B cell (primary cell): ENCODE results near the gene MED25. TPM values are rescaled to one million over a fixed set of nuclear protein-coding genes. Genes with fewer than 3 reads are reported as not detected.

Source experiments
- ATAC-seq: fragments of 200-7000 bp; cut with Tn5 transposase; one replicate; pipeline ENCODE4 v1.10.0; 2021; ENCODE audit warnings: low read depth, mild to moderate bottlenecking, moderate number of reproducible peaks, moderate library complexity
- CTCF ChIA-PET: fragments of 350-600 bp; sonication (Branson Sonifier 250); formaldehyde crosslinking; loops from one replicate; lab custom pipeline; 2021; ENCODE audit warnings: antibody characterized with exemption, inconsistent platforms; lab: Charles Lee
- POLR2A ChIA-PET: fragments of 350-600 bp; sonication (Branson Sonifier 250); formaldehyde crosslinking; loops from one replicate; lab custom pipeline; 2021; ENCODE audit warnings: antibody characterized with exemption; lab: Charles Lee
- DNase-seq: peaks from one replicate; pipeline ENCODE4 v3.0.0; 2013
- H2AFZ ChIP-seq: 2 replicates; pipeline ENCODE4 v1.6.1; 2012; ENCODE audit warnings: mild to moderate bottlenecking, low read depth, low read length; ENCODE audit not compliant: insufficient read depth, poor library complexity, severe bottlenecking
- H3K27ac ChIP-seq, 2 donors: 1 replicate in 1 of 2; 2 replicates in 1 of 2; pipeline ENCODE4 v1.5.1; 2012 to 2013; ENCODE audit warnings: low read length in 2 of 2, mild to moderate bottlenecking in 2 of 2, moderate library complexity in 1 of 2
- H3K27me3 ChIP-seq, 4 experiments: fragments of 200-600 bp in 1 of 4; sonication (generic) in 1 of 4; replicated peaks in 1 of 4; 1 replicate in 2 of 4; 2 replicates in 2 of 4; pipeline versions ENCODE4 v1.6.1 to v1.7.0; 2013 to 2016; ENCODE audit warnings: low read length in 3 of 4, mild to moderate bottlenecking in 2 of 4, mixed read lengths in 1 of 4, moderate library complexity in 1 of 4; ENCODE audit not compliant: insufficient read depth in 4 of 4, control insufficient read depth in 3 of 4; ENCODE audit errors: control extremely low read depth in 1 of 4
- H3K36me3 ChIP-seq, 2 experiments: replicated peaks in 1 of 2; 1 replicate in 1 of 2; 2 replicates in 1 of 2; pipeline versions ENCODE4 v1.6.1 to v1.7.1; 2013; ENCODE audit warnings: low read length in 1 of 2; ENCODE audit not compliant: insufficient read depth in 2 of 2, control insufficient read depth in 1 of 2; ENCODE audit errors: control extremely low read depth in 1 of 2, extremely low read depth in 1 of 2
- H3K4me1 ChIP-seq, 2 donors: fragments of 200-600 bp in 1 of 2; sonication (generic) in 1 of 2; 1 replicate in 1 of 2; 2 replicates in 1 of 2; pipeline versions ENCODE4 v1.5.1 to v1.6.1; 2013 to 2017; ENCODE audit warnings: low read length in 2 of 2; ENCODE audit not compliant: control insufficient read depth in 2 of 2, insufficient read depth in 2 of 2
- H3K4me2 ChIP-seq: replicated peaks from 2 replicates; pipeline ENCODE3; 2012; ENCODE audit warnings: mild to moderate bottlenecking, low read depth, low read length; ENCODE audit not compliant: poor library complexity, severe bottlenecking
- H3K4me3 ChIP-seq, 5 experiments: fragments of 200-600 bp in 1 of 5; sonication (generic) in 1 of 5; 1 replicate in 3 of 5; 2 replicates in 2 of 5; pipeline versions ENCODE4 v1.5.1 to v1.7.0; 2011 to 2016; ENCODE audit warnings: low read length in 4 of 5, mild to moderate bottlenecking in 4 of 5, low read depth in 2 of 5, control low read depth in 1 of 5, moderate library complexity in 1 of 5; ENCODE audit not compliant: insufficient read depth in 1 of 5; ENCODE audit errors: control extremely low read depth in 1 of 5, extremely low read depth in 1 of 5
- H3K79me2 ChIP-seq: fragments of 200-600 bp; sonication (generic); one replicate; pipeline ENCODE4 v1.6.0; 2016; ENCODE audit warnings: low read length; ENCODE audit not compliant: control insufficient read depth, insufficient read depth
- H3K9ac ChIP-seq: fragments of 200-600 bp; sonication (generic); 2 replicates; pipeline ENCODE4 v1.6.1; 2017; ENCODE audit warnings: mild to moderate bottlenecking, low read length, moderate library complexity
- H3K9me3 ChIP-seq, 3 donors: one replicate each; pipeline versions ENCODE4 v1.6.1 to v1.7.1; 2013; ENCODE audit warnings: low read length in 2 of 3; ENCODE audit not compliant: control insufficient read depth in 2 of 3, insufficient read depth in 1 of 3; ENCODE audit errors: control extremely low read depth in 1 of 3
- H4K20me1 ChIP-seq: 2 replicates; pipeline ENCODE4 v1.6.0; 2012; ENCODE audit warnings: mild to moderate bottlenecking, low read length; ENCODE audit not compliant: insufficient read depth, control insufficient read depth, poor library complexity, severe bottlenecking
- H3K27ac Mint-ChIP-seq: one replicate; pipeline ENCODE4 v1.8.0; 2021; ENCODE audit warnings: mixed read lengths
- H3K27me3 Mint-ChIP-seq: one replicate; pipeline ENCODE4 v1.8.0; 2021; ENCODE audit warnings: mixed read lengths
- H3K4me1 Mint-ChIP-seq: one replicate; pipeline ENCODE4 v1.8.0; 2021; ENCODE audit warnings: mixed read lengths
- H3K4me3 Mint-ChIP-seq: one replicate; pipeline ENCODE4 v1.8.0; 2021; ENCODE audit warnings: mixed read lengths
- H3K9me3 Mint-ChIP-seq: one replicate; pipeline ENCODE4 v1.8.0; 2022; ENCODE audit warnings: mixed read lengths; ENCODE audit not compliant: insufficient read depth
- EZH2 ChIP-seq: IDR thresholded peaks from 2 replicates; pipeline ENCODE4 v1.6.1; 2012; ENCODE audit warnings: borderline replicate concordance, low read depth, mild to moderate bottlenecking, moderate library complexity, low read length; ENCODE audit not compliant: insufficient read depth, poor library complexity, severe bottlenecking
- WGBS: methylation state at CpG from one replicate; pipeline ENCODE4 v1.1.5; 2013; ENCODE audit warnings: missing lambda C conversion rate; ENCODE audit not compliant: insufficient coverage; 5-methylcytosine and 5-hydroxymethylcytosine counted together
- intact Hi-C: fragments of 100-400 bp; cut with micrococcal nuclease; formaldehyde crosslinking; loops from one replicate; pipeline ENCODE4 v1.10.0; 2022
- polyA plus RNA-seq: library from polyadenylated mRNA; depleted of rRNA; stranded (reverse); fragments of >200 nt; gene quantifications from 2 replicates; pipeline ENCODE4 v1.2.3, GENCODE V29; 2012
- total RNA-seq, 2 donors: library from RNA; stranded (reverse); fragments of 120-200 nt in 1 of 2; gene quantifications; 1 replicate in 1 of 2; 2 replicates in 1 of 2; pipeline versions ENCODE4 v1.2.3 to v1.2.4, GENCODE V29; 2013 to 2022
- TF ChIP-seq, protein P1 (sequence below): fragments of 200-600 bp; IDR thresholded peaks from one replicate; pipeline ENCODE4 v1.8.0; 2022; ENCODE audit warnings: antibody characterized with exemption, mild to moderate bottlenecking

The MED25 gene
- total and polyA plus RNA-seq, 2 donors (not counting 1 experiment from before 2014, with no cell fraction given) = 93.0 to 126 TPM

DNA sequence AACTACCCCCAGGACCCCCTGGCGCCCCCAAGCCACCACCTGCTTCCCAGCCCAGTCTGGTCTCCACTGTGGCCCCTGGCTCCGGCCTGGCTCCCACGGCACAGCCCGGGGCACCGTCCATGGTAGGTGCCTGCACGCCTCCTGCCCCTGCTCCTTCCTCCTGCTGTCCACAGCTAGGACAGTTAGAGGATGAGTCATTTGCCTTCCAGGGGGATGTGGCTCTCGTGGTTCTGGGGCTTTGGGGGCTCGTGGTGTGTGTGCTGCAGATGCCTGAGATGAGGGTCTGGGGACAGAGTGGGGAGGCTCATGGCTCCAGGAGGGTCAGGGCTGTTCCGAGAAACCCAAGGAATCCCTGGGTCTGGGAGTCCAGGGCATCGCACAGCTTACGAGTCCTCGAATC is 12.7 kb downstream of the MED25 start:
- Histone ChIP-seq H3K27me3 (no peaks in the 10 kb centered on the region), H4K20me1 (peaks cover 58% of the 10 kb centered on the region), H3K4me1 (no peaks in the 10 kb centered on the region), H3K27ac (no peak overlapping the region), H3K4me2 (no peak overlapping the region), H2AFZ (no peak overlapping the region), H3K36me3 (peaks cover 0 to 89% of the 10 kb centered on the region in 2 experiments), H3K79me2 (peaks cover 48% of the 10 kb centered on the region), H3K9ac (no peak overlapping the region), H3K4me3 (no peak overlapping the region), H3K9me3 (peaks cover 0 to 2% (median 0%) of the 10 kb centered on the region in 3 donors)
- ATAC-seq (no peak), DNase-seq (no peak)
- no peak overlapping the region for H3K4me3 Mint-ChIP-seq
- TF ChIP-seq, protein P1, sequence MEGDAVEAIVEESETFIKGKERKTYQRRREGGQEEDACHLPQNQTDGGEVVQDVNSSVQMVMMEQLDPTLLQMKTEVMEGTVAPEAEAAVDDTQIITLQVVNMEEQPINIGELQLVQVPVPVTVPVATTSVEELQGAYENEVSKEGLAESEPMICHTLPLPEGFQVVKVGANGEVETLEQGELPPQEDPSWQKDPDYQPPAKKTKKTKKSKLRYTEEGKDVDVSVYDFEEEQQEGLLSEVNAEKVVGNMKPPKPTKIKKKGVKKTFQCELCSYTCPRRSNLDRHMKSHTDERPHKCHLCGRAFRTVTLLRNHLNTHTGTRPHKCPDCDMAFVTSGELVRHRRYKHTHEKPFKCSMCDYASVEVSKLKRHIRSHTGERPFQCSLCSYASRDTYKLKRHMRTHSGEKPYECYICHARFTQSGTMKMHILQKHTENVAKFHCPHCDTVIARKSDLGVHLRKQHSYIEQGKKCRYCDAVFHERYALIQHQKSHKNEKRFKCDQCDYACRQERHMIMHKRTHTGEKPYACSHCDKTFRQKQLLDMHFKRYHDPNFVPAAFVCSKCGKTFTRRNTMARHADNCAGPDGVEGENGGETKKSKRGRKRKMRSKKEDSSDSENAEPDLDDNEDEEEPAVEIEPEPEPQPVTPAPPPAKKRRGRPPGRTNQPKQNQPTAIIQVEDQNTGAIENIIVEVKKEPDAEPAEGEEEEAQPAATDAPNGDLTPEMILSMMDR = no peak
- no peak for TF ChIP-seq EZH2
- ChIA-PET POLR2A (no interaction called here), CTCF (interaction anchor here (1.1 kb wide), 1 partner anchor 14 kb away, joined by 3 read pairs; no protein-coding TSS in a partner anchor)
- WGBS = 83% methylated on average over 7 of the region's 12 CpGs
- H3K4me1 Mint-ChIP-seq = no peaks in the 10 kb centered on the region
- H3K9me3 Mint-ChIP-seq = no peaks in the 10 kb centered on the region
- H3K27ac Mint-ChIP-seq = peak overlapping the region; percentile 10
- intact Hi-C loops = no loop called here
- no peaks in the 10 kb centered on the region for H3K27me3 Mint-ChIP-seq

DNA sequence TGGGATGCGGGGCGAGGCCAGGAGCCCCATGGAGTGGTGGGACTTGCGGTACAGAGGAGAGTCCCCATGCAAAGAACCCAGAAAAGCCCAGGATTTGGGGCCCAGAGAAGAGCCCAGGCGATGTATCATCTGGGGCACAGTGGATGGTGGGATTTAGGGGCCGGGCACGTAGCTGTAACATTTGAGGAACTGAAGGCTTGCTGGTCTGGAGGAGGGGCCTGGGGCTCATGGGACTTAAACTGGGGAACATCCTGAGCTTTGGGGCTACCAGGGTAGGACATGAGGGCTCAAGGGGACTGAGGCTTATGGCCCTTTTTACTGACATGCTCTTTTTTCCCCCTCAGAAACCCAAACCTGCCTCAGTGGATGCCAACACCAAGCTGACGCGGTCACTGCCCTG is 13.5 kb downstream of the MED25 start:
- Mint-ChIP-seq H3K27me3 (no peaks in the 10 kb centered on the region), H3K9me3 (no peaks in the 10 kb centered on the region), H3K4me3 (no peak overlapping the region), H3K27ac (no peak overlapping the region), H3K4me1 (no peaks in the 10 kb centered on the region)
- H3K27ac ChIP-seq = no peak overlapping the region
- H3K4me3 ChIP-seq = no peak overlapping the region
- TF ChIP-seq EZH2 = no peak
- TF ChIP-seq, protein P1 = no peak
- H3K79me2 ChIP-seq = peaks cover 40% of the 10 kb centered on the region
- H3K9ac ChIP-seq = no peak overlapping the region
- no peak overlapping the region for H2AFZ ChIP-seq
- ChIA-PET CTCF (no interaction called here), POLR2A (interaction anchor here (0.7 kb wide), 1 partner anchor 12 kb away, joined by 3 read pairs; no protein-coding TSS in a partner anchor)
- no peaks in the 10 kb centered on the region for H3K27me3 ChIP-seq
- peaks cover 0 to 2% (median 0%) of the 10 kb centered on the region in 3 donors for H3K9me3 ChIP-seq
- no peaks in the 10 kb centered on the region for H3K4me1 ChIP-seq
- WGBS = 88% methylated on average over 8 of the region's 8 CpGs
- DNase-seq (no peak), ATAC-seq (no peak)
- peaks cover 0 to 92% of the 10 kb centered on the region in 2 experiments for H3K36me3 ChIP-seq
- intact Hi-C loops = no loop called here
- no peak overlapping the region for H3K4me2 ChIP-seq
- peaks cover 49% of the 10 kb centered on the region for H4K20me1 ChIP-seq
